Measurements from ENCODE around the gene ARHGAP6.

- no peak for TF ChIP-seq CTCF (conservative IDR thresholded peaks at IDR 0.05; ENCODE audit: low read depth in 2 of 2)
- no peak for TF ChIP-seq STAT1 (IDR thresholded peaks at IDR 0.05; ENCODE audit: unreplicated experiment)
- TF ChIP-seq EZH2phosphoT487 (IDR thresholded peaks at IDR 0.05; ENCODE audit: unreplicated experiment): no peak
- TF ChIP-seq REST (IDR thresholded peaks at IDR 0.05; ENCODE audit: unreplicated experiment): no peak
- no peak for TF ChIP-seq POLR2AphosphoS5 (IDR thresholded peaks at IDR 0.05; ENCODE audit: low read depth)
- TF ChIP-seq JUNB (IDR thresholded peaks at IDR 0.05; ENCODE audit: unreplicated experiment): no peak
- TF ChIP-seq EZH2 (IDR thresholded peaks at IDR 0.05; ENCODE audit: low read depth, unreplicated experiment): no peak
Measured at GRCh38 chrX:11462136-11462535, 203.6 kb downstream of the ARHGAP6 start.
